GM21717 (cell line): ENCODE results near the gene SH3BP2.
A peak's percentile ranks its signal among the peaks of the same experiment; 100 is the strongest.

Experiments used
- ATAC-seq: cut with Tn5 transposase; IDR thresholded peaks from one replicate; pipeline ENCODE4 v1.9.1; 2021; ENCODE audit warnings: mild to moderate bottlenecking, moderate library complexity; ENCODE audit not compliant: unreplicated experiment

SH3BP2 gene

DNA sequence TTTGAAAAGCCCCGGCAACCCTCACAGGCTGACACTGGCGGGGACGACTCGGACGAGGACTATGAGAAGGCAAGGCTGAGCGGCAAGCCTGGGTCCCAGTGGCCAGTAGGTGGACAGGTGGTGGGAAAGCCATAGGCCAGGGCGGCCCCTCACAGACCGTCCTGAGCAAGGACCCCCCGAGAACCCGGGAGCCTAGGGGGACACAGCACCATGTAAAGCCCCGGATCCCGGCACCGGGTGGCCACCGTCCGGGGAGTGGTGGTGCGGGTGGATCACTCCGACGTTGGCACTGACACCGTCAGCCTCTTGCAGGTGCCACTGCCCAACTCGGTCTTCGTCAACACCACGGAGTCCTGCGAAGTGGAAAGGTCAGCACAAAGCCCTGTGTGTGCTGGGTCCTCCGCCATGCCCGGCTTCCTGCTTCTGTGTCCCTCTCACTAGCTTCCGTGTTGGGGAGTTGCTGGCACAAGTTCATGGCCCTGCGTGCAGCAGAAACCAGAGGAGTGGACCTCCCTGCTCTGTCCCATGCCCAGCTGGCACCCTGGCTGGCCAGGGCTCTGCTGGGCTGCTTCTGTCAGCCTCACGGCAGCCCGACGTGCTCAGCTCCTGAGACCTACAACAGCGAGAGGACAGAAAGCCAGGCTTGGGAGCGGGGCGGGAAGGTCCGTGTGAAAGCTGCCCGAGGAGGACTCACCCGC lies 38.9 kb downstream of the SH3BP2 start:
- no peak for ATAC-seq

DNA sequence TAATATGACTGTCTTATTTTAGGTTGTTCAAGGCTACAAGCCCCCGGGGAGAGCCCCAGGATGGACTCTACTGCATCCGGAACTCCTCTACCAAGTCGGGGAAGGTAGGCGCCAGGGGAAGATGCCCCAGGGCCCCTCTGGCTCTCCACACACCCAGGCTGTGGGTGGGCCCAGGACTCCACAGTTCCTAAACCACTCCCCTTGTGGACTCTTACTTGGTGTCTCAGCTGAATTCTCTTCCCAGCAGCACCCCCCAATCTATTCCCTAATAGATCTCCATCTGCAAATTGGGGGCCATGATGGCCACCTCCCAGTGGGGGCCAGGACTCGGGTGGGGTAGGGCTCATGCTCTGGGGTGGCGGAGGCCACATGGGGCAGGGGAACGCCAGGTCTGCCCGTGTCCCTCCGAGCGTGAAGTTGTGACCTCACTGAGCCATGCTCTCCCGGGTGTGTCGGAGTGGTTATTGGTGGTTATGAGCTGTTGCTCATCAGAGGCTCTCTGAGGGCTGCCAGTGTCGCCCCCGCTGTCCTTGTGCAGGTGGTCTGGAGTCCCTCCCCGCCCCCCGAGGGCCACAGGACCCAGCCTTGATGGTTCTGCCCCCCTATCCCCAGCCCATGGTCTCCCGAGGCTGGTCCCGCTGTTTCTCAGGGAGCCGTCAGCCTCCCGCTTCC lies 39.6 kb downstream of the SH3BP2 start:
- peak; percentile 67 for ATAC-seq

DNA sequence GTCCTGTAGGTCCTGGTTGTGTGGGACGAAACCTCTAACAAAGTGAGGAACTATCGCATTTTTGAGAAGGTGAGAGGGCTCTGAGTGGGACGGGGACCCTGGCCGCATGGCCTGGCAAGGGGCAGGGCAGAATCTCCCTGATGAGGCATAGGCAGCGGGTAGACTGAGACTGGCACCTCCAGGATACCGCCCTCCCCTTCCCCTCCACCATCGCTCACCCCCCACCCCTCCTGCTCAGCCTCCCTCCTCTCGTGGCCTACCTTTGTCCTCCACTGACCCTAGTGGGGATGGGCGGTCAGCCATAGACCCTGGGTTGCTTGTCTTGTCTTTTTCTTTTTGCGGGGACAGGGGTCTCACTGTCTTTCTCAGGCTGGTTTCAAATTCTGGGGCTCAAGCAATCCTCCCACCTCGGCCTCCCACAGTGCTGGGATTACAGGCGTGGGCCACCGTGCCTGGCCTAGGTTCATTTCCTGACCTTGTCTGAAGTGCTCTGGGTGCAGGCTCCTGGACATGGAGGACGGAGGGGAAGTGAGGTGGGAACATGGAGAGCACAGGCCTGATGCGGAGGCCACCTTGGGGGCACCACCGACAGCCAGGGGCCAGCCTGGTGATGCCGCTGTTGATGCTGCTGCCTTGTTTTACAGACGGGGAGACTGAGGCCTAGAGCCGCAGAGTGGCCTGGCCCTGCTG lies 40.2 kb downstream of the SH3BP2 start:
- ATAC-seq = peak; percentile 8

DNA sequence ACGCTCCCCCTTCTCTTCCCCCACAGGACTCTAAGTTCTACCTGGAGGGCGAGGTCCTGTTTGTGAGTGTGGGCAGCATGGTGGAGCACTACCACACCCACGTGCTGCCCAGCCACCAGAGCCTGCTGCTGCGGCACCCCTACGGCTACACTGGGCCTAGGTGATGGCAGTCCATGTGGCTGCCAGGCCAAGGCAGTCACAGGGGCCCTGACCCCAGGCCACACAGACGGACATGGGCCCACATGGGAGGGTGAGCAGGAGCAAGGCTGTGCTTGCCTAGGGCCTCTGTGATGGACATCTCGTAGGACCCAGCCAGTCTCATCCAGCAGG lies 40.8 kb downstream of the SH3BP2 start:
- ATAC-seq = no peak

DNA sequence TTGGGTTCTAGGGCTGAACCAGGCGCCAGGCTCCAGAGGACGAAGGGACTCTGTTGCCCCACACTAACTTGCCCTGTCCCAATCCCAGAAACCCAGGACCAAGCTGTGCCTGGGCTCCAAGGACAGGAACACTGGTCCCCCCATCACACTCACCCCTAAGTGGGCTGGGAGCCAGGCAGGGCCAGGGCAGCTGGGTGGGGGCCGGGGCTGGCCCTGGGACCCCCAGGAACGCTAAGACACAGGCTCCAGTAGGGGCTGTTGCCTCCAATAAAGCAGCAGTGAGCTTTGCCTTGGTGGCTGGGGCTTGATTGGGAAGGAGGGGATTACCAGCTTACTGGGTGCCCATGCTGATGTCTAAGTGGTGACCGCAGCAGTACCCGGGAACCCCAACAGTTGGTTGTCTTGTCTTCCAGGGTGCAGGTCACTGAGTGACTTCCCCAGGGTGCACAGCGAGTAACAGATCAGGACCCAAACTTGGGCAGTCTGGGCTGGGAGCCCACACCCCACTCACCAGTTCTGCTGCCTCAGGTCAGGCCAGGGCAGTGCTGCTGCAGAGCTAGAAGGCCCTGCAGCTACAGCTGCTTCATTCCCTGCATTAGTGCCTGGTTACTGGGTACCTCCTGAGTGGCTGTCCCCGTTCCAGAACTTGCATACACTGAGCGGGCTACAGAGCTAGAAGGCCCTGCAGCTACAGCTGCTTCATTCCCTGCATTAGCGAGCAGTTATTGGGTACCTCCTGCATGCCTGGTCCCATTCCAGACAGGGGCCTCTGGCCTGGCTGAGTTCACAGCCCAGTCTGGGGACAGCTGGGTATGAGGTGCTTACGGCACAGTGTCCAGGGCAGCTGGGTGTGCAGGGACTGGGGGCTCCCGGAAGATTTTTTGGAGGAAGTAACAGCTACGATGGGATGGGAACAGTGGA lies 41.4 kb downstream of the SH3BP2 start:
- ATAC-seq = no peak

DNA sequence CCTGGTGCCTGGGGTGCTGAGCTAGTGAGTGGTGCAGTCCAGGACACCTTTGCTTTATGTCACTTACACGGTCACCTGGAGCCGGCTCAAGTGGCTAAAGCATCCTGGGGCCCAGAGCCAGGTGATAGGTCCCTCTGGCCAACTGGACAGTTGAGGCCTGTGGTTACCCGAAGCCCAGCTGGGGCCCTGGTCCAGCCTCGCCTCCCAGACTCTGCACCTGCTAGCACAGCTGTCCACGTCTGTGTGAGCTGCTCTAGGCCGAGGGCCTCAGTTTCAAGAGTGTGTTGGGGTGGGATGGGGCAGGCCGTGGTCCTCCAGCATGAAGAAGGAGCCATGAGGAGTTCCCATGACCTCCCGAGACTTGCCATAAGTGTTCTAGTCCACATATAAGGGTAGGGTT lies 43.1 kb downstream of the SH3BP2 start:
- no peak for ATAC-seq

DNA sequence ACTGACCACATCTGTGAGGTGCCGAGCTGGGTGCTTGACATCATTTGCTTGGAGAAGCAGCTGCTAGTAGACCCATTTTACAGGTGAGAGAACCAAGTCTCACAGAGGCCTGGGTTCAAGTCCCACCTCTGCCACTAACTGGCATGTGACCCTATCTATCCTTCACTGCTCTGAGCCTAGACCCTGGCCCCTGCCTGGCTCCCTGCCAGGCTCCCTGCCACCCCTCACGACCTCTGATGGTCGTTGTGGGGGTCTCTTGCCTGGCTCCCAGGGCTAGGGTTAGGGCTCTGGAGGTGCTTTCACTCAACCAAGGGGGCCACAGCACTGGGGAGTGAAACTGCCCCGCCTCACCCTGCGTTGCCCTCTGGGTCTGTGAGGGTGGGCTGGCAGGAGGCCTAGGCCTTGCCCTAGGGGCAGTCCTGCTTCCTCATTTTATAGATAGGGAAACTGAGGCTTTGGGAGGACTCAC lies 43.5 kb downstream of the SH3BP2 start:
- ATAC-seq = no peak

DNA sequence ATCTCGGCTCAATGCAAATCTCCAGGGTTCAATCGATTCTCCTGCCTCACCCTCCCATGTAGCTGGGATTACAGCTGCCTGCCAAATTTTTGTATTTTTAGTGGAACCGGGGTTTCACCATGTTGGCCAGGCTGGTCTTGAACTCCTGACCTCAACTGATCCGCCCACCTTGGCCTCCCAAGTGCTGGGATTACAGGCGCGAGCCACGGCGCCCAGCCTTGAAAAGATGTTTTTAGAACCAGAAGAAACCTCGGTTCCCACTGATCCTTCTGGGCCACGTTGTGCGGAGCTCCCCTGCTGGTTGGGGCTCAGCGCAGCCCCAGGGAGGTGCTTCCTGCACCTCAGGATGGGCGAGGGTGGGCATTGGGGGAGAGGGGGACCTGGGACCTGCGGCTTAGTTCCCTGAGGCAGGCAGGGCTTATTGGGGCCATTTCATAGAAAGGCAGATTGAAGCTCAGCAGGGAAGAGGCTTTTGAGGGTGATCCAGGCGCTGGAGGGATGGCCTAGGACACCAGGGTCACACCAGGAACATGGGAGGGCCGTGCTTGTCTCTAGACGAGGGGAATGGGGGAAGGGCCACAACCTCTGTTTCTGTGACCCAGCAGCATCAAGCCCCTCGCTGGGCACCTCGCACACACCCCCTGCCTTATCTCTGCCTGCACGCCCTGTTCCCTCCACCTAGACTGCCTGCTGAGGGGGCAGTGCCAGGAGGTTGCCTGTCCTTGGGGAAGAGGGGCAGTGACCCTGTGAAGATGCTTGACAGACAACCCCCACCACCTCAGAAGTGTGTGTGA lies 44.4 kb downstream of the SH3BP2 start:
- ATAC-seq = no peak

DNA sequence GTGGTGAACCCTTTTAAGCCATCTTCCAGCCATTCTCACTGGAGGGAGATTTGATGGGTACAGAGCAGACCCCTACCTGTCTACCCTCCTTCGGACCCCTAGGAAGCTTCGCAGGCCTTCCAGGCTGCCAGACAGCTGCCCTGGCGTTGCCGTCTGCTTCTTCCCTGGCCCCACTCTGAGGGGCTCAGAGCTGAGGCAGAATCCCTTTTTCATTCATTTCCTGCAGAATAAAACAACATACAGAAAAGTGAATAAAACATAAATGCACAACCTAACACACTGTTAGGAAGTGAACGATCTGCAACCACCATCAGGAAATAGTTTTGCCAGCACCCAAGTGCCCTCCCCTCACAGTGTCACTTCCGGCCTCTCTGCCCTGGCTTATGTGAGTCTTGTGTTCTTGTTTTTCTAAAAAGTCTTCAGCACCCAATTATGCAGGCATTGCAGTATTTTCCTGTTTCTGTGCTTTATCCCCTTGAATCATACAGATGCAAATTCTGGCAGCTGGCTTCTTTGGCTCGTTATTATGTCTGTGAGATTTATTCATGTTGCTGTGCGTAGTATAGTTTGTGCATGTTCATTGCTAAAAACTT lies 45.1 kb downstream of the SH3BP2 start:
- ATAC-seq = no peak

DNA sequence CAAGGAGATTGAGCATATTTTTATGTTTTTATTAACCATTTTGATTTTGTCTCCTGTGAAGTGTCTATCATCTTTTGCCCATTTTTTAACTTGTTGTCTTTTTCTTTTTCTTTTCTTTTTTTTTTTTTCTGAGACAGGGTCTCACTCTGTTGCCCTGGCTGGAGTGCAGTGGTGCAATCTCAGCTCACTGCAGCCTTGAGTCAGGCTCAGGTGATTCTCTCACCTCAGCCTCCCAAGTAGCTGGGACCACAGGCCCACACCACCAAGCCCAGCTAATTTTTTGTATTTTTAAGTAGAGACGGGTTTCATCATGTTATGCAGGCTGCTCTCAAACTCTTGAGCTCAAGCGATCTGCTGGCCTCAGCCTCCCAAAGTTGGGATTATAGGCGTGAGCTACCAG lies 46.2 kb downstream of the SH3BP2 start:
- ATAC-seq = no peak

DNA sequence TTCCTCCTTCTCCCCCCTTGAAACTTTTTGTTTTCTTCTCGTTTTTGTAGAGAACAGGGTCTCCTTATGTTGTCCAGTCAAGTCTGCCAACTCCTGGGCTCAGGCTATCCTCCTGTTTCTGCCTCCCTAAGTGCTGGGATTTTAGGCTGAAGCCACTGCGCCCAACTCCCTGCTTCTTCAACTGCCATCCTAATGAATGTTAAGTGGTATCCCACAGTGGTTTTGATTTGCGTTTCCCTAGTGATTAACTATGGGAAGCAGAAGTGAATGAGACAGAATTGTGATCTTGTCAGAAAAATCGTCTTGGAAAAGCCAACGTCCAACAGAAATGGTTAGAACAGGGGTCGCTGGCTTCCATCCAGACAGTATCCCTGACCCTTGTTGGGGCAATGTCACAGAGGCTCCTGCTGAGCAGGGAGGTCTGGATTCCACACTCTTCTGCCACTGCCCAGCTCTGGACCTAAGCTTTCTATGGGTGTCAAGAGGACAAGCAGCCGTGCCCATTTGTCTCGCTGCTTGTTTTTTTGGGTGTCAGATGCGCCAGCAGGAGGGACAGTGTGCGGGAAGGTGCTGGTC lies 49.9 kb downstream of the SH3BP2 start:
- peak; percentile 2 for ATAC-seq

DNA sequence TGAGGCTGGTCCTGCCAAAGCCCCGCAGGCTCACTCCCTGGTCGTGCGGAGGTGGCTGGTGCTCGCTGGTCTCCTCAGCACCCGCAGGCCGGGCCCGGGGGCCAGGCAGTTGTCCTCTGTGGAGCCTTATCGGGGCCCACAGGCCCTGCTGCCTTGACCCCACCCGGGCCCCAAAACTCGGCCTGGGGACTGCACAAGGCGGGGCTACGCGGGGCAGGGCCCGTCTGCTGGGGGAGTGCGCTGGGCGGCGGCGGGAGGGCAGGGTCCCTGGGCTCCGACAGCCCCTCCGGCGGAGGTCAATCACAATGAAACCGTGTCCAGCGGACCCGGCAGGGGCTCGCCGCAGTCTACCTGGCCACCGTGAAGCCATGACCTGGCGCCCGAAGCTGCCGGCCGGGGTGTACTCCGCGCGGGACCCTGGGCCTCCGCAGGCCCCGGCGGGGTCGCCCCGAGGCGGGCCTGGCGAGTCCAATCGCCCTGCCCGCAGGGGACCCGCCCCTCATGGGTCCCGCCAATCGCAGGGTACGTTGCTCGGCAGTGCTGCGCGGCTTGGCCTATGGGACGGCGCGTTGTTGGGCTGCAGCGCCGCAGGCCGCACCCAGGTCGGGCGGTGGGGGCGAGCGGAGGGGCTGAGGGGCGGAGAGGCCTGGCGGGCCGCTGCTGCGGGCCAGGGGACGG lies 50.5 kb downstream of the SH3BP2 start, which contains the start of gene ADD1:
TSS of gene ADD1 (plus strand) at position 582 of the 678 bp plus-strand sequence. CDS start 32,072 bp downstream, outside the sequence.
- ATAC-seq = peak; percentile 77

DNA sequence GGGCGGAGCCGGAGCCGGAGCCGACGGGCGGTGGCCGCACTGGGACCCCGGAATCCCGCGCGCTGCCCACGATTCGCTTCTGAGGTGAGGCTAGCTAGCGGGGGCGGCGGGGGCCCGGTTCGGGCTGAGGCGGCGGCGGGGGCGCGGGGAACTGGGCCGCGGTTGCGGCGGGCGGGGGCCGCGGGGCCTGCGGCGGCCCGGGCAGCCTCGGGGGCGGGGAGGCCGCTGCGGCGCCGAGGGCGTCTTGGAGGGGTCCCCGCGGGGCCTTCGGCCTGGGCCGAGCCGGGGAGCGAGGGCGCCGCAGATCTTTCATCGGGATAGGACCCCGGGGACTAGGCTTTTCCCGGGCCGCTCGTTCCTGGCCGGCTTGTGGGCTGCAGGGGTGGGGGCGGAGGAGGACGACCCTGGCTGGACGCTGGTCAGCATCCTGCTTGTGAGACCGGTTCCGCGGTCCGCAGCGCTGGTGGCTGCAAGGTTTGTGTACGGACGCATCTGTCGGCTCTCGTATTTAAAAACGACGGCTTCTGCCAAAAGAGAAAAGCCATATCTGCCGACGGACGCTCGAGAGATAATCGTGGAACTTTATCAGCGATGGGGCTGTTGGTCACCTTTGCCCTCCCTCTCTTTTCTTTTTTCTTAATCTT lies 51.2 kb downstream of the SH3BP2 start:
- peak; percentile 9 for ATAC-seq

DNA sequence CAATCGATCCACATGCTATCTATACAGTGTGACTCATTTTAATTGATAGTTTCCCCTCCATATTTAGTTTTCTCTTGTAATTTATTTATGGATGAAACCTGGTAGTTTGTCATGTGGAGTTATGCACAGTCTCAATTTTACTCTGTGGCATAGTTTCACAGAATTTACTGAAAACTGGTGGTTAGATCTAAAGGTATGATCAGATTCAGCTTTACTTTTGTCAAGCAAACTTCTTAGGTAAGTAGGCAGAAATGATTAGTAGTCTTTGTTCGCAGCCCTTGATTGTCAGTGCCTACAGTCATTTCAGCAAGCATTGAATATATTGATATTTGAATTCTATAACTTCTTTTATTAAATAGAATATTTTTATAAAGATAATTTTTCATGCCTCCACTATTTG lies 53.3 kb downstream of the SH3BP2 start:
- no peak for ATAC-seq

DNA sequence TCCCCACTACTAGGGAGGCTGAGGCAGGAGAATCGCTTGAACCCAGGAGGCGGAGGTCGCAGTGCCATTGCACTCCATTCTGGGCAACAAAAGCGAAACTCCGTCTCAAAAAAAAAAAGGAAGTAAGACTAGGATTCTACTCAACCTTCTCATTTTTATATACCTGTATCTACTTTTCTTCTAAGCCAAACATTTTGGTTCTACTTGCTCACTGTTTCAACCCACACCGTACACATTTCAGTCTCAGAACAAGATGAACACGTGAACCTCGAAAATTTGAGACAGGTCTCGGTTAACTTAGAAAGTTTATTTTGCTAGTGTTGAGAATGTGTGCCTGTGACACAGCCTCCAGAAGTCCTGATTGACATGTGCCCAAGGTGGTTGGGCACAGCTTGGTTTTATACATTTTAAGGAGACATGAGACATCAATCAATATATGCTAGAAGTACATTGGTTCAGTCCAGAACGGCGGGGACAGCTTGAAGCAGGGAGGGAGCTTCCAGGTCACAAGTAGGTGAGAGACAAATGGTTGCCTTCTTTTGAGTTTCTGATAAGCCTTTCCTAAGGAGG lies 54.5 kb downstream of the SH3BP2 start:
- ATAC-seq = no peak

DNA sequence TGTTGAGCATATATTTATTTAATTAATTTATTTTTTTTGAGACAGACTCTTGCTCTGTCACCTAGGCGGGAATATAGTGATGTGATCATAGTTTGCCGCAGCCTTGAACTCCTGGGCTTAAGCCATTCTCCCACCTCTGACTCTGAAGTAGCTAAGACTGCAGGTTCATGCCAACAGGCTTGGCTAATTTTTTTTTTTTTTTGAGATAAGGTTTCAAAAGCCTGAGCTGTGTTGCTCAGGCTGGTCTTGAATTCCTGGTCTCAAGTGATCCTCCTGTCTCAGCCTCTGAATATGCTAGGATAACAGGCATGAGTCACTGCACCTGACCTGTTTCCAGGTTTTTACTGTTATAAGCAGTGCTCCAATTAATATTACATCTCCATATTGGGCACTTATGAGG lies 55.6 kb downstream of the SH3BP2 start:
- no peak for ATAC-seq

DNA sequence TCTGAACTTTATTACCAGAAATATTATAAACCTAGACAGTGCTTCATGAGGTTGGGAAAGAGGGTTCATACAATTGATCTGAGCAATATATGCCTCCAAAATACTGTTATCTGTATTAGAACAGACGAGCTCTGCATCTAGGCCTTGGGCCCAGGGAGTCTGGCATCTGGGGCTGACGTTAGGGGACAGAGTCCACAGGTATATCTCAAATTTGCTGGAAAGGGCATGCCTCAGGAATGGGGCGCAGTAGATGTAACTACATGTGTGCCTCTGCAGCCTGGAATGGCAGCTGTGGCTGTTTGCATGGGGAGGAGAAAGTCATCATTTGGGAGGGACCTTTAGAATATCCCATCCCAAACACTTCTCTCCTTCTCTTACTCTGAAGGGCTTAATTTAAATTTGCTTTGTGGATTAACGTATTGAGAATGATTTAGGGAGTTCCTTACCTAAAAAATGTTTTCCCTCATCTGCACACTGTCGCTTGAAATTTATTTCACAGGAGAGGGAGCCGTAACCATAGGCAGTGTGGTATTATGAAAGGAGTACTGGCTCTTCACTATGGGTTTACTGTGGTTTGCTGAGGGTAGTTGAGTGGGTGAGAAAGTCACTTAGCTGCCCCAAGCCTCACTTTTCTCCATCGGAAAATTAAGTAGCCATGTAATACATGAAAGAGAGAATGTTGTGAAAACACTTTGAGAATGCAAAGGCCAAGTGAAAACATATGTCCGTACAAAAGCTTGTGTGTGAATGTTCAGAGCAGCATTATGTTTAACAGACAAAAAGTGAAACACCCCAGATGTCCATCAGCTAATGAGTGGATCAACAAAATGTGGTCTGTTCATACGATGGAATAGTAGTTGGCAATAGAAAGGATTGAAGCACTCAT lies 56.6 kb downstream of the SH3BP2 start:
- ATAC-seq = no peak
